Mucosa of gallbladder (tissue), 1 donor: ENCODE results near the gene CEP89. TPM values are rescaled to one million over a fixed set of nuclear protein-coding genes. Genes with fewer than 3 reads are reported as not detected.
"Not testable (repeated sequence)": the region's sequence is repeated elsewhere in the genome, so short reads cannot be mapped to it uniquely, and the experiment has no call there.

Experiments used
- DNase-seq: peaks from one replicate; pipeline ENCODE4 v3.0.0-alpha.2; 2020; ENCODE audit warnings: low spot score
- total RNA-seq: library from RNA; stranded (reverse); gene quantifications from one replicate; pipeline ENCODE4 v1.2.1, GENCODE V29; 2021
- donor health status: DM: no; HTN: no; CAD: no.

CEP89 gene
- total RNA-seq, 1 donor from 2014 or later: 19.8 TPM

DNA sequence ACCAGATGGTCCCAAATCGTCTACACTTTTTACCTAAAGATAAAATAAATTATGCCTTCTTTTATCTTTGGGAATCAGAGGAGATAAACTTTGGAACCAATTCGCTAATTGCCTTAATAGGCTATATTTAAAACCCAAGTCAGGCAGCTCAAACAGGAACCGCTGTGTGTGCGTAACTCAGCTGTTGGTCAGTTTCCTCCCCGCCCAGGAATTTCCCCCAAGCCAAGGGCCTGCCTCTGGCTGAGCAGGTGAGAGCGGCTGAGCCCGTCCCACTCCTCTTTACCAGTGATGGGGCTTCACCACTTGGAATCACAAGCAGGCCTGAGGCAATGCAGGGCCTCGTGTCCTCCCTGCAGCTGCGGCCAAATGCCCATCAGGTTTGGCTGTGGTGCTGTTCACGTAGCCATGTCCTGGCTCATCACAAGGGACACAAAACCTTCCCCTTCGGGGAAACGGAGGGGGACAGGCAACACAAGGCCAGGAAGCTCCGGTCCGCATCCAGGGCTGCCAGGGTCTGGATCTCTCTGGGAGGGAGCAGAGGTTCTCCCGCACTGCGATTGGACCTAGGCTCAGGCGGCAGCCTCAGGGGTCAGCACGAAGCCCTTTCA, 101.7 kb downstream of the CEP89 start:
- no peak for DNase-seq

DNA sequence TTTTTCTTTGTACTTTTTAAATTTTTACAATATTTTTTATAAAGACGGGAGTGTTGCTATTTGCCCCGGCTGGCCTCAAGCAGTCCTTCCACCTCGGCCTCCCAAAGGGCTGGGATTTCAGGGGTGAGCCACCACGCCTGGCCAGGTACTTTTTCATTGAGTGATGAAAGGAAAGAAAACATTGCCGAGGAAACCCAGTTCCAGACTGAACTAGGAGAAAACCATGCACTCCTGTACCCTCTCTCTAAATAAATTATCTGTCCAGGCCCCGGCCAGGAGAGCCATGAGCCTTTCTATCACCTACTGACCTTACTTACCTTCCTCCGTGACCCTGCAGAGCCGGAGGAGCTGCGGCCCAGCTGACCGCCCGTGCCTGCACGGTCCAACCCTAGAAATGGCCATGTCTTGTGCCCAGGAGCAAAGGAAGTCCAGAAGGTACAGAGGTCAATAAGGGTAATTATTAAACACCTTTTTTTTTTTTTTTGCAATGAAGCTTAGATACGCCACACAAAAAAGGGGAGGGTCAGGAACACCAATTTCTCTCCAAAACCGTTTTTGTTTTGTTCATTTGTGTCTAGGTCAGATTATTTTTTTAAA, 102.3 kb downstream of the CEP89 start, which contains the start of gene SLC7A9:
TSS of gene SLC7A9 (minus strand) at position 399 of the 597 bp plus-strand sequence. CDS start 1,233 bp downstream, outside the sequence.
- no peak for DNase-seq

- no peak for DNase-seq
Measured at GRCh38 chr19:32868206-32868950, 103.4 kb downstream of the CEP89 start.

DNA sequence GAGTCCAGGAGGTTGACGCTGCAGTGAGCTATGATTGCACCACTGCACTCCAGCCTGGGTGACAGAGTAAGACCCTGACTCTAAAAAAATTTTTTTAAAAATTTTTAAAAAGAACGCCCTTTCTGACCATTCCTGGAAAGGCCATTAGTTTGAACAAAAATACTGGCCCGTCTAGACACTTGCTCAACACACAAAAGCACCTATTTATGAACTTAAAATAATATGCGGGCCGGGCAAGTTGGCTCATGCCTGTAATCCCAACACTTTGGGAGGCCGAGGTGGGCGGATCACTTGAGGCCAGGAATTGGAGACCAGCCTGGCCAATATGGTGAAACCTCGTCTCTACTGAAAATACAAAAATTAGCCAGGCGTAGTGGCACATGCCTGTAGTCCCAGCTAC, 104.3 kb downstream of the CEP89 start:
- not testable (repeated sequence) for DNase-seq

DNA sequence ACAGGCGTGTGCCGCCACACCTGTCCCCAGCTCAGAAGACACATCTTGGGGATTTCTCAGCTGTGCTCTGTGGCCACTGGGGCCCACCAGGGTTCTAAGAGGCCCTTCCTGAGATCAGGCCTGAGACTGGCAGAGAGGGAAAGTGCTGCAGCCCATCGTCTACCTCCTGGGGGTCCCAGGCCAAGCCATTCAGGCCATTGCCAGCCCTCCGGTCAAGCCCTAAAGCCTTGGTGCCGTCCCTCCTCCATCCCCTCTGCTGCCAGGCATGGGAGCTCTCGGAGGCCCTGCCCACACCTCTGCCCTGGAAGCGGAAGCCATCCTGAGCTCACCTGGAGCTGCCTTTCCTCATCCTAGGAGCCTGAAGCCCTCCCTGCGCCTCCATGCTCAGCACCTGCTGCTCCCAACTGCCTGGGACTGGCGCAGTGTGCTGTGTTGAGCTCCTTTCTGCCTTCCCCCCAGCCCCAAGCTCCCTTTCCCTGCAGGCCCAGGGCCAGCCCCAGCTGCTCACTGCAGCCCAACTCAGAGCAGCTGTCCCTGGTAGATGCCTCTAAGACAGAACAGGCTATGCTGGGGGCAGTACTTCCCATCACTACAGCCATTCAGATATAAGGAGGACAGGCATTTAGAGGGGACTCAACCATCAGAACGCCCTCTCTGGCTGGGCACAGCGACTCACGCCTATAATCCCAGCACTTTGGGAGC, 105.0 kb downstream of the CEP89 start:
- DNase-seq: no peak

DNA sequence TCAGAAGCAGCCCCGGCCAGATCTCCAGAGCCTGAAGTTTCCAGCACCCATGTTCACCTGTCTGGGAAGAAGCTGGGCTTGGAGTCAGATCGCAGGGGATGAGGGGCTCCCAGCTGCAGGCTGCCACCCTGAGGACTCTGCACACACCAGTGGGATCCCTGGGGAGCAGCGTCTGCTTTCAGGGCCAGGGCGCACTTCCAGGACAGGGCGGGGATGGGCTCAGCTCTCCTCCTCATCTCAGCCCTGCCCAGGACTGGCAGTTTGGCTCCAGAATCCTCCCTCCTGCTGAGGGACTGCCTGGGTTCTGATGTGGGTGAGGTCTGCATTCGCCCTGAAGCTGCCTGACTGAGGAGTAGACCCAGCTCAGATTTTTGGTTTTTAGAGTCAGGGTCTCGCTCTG, 105.7 kb downstream of the CEP89 start:
- no peak for DNase-seq

DNA sequence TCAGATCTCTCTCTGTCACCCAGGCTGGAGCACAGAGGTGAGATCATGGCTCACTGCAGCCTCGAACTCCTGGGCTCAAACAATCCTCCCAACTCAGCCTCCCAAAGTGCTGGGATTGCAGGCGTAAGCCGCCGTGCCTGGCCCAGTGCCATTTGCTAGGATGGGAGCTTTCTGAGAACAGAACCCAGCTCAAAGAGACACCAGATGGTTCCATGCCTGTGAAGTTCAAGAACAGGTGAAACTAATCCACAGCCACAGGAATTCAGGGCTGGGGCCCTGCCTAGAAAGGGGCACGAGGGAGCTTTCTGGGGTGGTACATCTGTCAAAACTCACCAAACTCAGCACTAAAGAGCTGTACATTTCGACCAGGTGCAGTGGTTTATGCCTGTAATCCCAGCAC, 106.4 kb downstream of the CEP89 start:
- DNase-seq: no peak

GRCh38 chr19:32864318-32865007, 107.3 kb downstream of the CEP89 start:
- no peak for DNase-seq

DNA sequence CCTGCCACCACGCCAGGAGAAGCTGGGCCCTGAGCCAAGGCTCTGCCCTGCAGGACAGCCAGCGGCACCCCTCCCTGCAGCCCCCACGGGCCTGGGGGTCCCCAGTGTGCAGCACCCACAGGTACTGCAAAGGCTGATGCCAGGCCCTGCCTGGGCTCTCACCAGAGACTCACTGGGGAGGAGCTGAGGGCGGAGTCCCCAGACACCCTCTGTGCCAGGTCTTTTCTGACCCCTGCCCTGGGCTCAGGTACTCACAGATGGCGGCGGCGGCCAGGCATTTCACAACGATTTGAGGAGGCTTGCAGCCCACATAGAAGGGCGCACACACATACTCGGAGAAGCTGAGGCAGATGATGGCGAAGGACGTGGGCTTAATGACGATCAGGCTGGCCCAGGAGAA, 107.9 kb downstream of the CEP89 start:
- DNase-seq: no peak

GRCh38 chr19:32863301-32863700, 108.5 kb downstream of the CEP89 start:
- DNase-seq: no peak

- no peak for DNase-seq
Measured at GRCh38 chr19:32862741-32863140, 109.0 kb downstream of the CEP89 start.

- DNase-seq: no peak
Measured at GRCh38 chr19:32862173-32862572, 109.6 kb downstream of the CEP89 start.

GRCh38 chr19:32861596-32861995, 110.2 kb downstream of the CEP89 start:
- no peak for DNase-seq

- DNase-seq: no peak
Measured at GRCh38 chr19:32859591-32859990, 112.2 kb downstream of the CEP89 start.

- no peak for DNase-seq
Measured at GRCh38 chr19:32858559-32858958, 113.2 kb downstream of the CEP89 start.

GRCh38 chr19:32858155-32858554, 113.6 kb downstream of the CEP89 start:
- no peak for DNase-seq

- DNase-seq: no peak
Measured at GRCh38 chr19:32857584-32857983, 114.2 kb downstream of the CEP89 start.

DNA sequence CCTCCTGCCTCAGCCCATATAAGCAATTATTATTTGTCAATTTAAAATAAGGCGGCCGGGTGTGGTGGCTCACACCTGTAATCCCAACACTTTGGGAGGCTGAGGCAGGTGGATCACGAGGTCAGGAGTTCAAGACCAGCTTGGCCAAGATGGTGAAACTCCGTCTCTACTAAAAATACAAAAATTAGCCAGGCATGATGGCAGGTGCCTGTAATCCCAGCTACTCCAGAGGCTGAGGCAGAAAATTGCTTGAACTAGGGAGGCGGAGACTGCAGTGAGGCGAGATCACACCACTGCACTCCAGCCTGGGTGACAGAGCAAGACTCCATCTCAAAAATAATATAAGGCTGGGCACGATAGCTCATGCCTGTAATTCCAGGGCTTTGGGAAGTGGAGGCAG, 114.9 kb downstream of the CEP89 start:
- DNase-seq: not testable (repeated sequence)

- no peak for DNase-seq
Measured at GRCh38 chr19:32852216-32852615, 119.5 kb downstream of the CEP89 start.

DNA sequence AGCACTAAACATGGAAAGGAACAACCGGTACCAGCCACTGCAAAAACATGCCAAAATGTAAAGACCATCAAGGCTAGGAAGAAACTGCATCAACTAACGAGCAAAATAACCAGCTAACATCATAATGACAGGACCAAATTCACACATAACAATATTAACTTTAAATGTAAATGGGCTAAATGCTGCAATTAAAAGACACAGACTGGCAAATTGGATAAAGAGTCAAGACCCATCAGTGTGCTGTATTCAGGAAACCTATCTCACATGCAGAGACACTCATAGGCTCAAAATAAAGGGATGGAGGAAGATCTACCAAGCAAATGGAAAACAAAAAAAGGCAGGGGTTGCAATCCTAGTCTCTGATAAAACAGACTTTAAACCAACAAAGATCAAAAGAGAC, 123.7 kb downstream of the CEP89 start:
- DNase-seq: not testable (repeated sequence)

GRCh38 chr19:32843716-32844245, 128.0 kb downstream of the CEP89 start:
- DNase-seq: no peak

DNA sequence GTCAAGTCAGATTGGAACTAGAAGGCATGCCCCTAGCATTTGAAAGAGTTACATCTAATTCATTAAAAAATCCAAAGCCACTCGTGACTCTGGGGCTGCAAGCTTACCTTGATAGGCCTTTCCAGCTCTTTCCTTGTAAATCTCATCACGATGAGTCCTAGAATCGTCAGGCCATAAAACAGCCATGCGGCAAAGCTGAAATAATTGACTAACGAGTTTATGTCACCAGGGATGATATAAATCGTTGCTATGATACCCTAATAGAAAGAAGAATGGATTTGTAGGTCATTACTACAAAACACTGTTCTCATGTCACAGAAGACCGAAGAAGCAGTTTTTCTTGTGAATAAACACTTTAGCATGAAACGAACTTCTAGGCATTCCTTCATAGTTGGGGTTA, 129.7 kb downstream of the CEP89 start:
- no peak for DNase-seq
